HG03135 (cell line): ENCODE measurements around the gene DACT2.
"Not testable (repeated sequence)": the region's sequence is repeated elsewhere in the genome, so short reads cannot be mapped to it uniquely, and the experiment has no call there.

Source experiments
- ATAC-seq: cut with Tn5 transposase; IDR thresholded peaks from one replicate; pipeline ENCODE4 v1.9.1; 2021; ENCODE audit warnings: mild to moderate bottlenecking, moderate library complexity; ENCODE audit not compliant: unreplicated experiment

Gene DACT2

DNA sequence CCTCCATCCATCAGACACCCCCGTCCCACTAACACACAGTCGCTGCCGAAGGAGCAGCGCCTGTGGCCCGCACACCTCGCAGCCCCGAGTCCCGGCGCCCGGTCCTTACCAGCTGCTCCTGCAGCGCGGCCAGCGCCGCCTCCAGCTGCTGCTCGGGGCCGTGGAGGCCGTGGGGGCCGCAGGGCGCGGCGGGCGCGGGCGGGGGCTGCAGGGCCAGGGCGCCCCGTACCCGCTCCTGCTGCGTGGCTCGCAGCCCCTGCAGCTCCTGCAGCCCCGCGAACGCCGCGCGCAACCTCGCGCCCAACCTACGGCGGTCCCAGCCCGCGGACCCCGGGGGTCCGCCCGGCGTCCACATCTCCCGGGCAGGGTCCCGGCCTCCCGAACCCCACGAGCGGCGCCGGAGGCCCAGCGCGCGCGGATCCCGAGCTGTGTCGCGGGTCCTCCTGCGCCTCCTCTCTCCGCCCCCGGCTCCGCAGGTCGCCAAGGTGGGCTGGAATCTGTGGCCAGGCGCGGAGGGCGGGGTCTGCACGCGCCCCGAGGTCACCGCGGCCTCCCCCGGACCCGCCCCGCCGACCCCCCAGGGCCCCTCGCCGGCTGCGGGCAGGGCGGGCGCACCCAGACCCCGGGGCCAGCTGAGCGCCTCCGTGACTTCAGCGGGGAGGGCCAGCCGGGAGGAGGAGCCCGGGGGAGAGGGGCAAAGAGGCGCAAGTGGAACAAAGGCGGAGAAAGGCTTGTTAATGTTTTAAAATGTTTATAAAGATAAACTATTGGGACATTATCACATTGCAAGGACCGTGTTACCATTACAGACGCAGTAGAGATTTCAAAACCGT, at the start of gene DACT2:
TSS of gene DACT2 (minus strand) at position 499 of the 833 bp plus-strand sequence. CDS start at position 355, 144 bp downstream.
- no peak for ATAC-seq

GRCh38 chr6:168368936-168369335, 49.4 kb upstream of the DACT2 start:
- no peak for ATAC-seq

DNA sequence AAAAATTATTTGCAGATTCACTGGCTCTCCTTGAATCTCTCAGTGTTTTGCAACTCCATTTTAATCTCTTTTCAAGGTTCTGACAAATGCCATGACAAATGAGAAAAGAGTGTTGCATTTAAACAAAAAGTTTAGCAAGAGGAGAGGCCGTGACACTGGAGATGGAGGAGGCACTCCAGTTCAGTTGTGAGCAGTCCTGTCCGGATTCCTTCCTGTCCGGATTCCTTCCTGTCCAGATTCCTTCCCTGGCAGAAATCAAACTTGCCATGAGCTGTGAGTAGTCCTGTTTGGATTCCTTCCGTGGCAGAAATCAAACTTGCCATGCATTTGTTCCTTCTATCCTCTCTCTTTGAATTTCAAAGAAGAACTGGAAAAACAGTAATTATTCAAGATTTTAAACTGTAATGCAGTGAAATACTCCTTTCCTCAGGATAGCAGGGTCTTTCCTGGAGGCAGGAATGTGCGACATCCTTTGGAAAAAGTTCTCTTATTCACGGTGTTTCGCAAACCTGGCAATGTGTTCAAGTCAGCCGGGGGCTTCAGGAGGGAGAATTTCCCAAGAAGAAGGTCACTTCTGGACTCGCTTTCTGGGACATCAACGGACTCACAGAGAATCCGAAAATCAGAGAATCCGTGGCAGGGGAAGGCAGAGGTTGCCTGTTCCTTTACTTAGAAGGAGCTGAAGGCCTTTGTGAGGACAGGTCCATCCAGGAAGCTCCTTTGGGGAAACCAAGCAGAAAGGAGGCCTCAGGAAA, 48.7 kb upstream of the DACT2 start:
- no peak for ATAC-seq

DNA sequence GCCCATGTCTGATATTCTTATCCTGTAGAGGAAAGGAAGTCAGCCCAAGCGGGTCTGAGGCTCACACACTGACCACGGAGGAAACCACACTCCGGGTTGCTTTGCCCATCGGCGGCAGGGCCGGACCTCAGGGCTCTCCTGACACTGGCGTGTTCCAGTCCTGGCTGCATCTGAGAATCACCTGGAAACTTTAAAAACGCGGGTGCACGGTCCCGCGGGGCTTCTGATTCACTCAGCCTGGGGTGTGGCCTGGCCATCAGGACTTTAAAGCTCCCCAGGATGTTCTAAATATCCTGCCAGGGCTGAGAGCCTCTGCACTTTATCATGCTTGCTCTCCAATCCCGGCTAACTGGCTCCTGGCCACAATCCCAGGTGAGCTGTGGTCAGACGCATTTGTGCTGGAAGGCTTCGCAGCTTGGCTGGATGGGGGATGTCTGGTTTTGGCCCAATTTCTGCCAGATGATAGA, 47.7 kb upstream of the DACT2 start:
- no peak for ATAC-seq

DNA sequence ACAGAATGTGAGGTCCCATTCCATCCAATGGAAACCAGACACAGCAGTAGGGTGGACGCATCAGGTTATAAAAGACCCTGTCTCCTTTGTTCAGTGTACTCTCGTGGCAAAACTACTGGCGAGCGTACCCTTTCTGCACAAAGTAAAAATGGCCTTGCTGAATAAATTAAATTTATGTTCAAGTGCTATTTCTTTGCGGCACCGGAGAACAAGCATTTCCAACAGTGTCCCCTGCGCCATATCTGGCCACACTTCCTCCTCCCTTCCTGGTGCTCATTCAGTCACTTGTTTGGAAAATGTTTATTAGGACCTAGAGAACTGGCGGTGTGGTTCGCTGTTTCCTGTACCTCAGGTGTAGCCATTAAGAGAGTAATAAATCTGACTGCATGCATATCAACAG, 46.9 kb upstream of the DACT2 start:
- no peak for ATAC-seq

DNA sequence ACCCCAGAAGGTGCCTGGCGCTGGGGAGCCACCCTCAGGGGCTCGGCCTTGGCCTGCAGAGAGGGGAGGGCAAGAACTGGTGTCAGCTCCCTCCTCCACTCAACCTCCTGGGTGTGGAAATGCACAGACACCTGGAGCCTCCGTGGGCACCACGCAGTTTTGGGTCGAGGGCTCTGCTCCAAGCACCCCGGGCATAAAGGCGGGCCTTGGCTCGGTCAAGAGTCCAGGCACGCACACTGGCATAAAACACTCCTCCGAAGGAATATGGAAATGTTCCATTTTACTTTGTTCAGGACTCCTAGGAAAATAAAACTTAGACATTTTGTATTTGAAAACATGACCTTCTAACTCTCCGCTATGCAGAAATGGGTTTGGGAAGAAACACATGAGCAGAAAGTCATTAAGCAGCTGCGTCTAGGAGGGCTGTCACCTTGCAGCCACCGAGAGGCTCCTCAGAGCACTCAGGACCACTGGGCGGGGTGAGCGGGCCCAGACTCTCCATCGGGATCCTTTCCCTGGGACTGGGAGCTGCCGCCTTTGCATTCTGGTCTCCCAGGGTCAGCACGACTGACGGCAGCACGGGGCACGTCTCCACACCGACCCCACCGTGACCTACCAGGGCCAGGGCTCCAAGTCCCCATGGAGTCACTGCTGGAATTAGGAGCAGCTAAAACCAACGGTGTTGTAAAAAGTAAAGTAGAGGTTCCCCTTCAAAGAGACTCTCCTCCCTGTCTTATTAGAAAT, 46.0 kb upstream of the DACT2 start:
- no peak for ATAC-seq

DNA sequence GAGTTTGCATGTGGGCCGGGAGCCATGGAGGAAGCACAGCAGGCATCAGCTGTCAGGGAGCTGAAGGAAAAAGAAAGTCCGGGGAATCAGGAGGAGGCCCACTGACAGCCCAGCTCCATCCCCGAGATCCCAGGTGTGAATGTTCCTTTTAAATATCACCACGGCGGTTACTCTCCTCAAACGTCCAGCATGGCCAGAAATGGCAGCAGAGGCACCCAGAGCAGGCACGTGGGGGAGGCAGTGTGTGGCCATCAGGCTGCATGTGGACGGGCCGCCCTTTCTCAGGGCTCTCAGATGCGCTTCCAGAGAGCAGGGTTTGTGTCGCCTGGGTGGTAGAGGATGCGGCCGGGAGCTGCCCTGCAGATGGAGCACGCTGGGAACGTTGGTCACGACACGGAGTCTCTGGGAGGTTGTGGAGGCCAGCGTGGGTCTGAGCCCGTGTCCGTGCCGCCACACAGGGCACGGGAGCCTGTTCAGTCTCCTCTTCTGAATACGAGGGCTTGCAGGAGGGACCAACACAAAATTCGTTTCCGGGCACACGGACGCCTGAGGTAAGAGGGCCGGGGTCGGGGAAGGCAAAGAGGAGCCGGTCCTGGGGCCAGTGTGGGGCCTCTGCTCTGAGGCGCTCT, 45.3 kb upstream of the DACT2 start:
- no peak for ATAC-seq

GRCh38 chr6:168363811-168364792, 44.5 kb upstream of the DACT2 start:
- no peak for ATAC-seq

DNA sequence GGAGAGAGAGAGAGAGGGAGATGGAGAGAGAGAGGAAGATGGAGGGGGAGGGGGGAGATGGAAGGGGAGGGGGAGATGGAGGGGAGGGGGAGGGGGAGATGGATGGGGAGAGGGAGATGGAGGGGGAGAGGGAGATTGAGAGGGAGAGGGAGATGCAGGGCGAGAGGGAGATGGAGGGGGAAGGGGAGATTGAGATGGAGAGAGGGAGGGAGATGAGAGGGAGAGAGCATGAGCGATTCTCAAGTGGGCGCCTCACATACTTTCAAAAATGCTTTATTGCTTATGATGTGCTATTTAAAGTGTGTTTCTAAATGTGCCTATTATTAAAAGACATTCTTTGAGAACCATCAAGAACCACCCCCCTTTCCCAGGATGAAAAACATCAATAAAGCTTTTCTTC, 43.7 kb upstream of the DACT2 start:
- no peak for ATAC-seq

GRCh38 chr6:168362276-168362990, 42.9 kb upstream of the DACT2 start:
- no peak for ATAC-seq

DNA sequence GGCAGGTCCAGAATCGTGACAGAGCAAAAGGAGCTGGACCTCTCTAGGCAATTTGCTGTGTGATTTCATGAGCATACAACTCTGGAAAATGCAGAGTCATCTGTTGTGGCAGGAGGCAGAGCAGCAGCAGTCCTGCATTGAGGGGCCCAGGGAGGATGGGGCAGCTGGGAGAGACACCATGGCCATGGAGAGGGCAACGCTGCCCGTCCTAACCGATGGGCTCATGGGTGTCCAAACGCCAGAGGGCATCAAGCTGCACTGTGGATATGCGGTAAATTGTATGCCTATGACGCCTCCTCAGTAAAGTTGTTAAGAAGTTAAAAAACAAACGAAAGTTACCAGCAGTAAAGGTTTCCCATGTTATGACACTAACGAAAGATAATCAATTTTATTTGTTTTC, 42.2 kb upstream of the DACT2 start:
- no peak for ATAC-seq

GRCh38 chr6:168359794-168360193, 40.2 kb upstream of the DACT2 start:
- no peak for ATAC-seq

GRCh38 chr6:168358842-168359420, 39.4 kb upstream of the DACT2 start:
- ATAC-seq, result no peak

- not testable (repeated sequence) for ATAC-seq
Measured at GRCh38 chr6:168356872-168357271, 37.3 kb upstream of the DACT2 start.

DNA sequence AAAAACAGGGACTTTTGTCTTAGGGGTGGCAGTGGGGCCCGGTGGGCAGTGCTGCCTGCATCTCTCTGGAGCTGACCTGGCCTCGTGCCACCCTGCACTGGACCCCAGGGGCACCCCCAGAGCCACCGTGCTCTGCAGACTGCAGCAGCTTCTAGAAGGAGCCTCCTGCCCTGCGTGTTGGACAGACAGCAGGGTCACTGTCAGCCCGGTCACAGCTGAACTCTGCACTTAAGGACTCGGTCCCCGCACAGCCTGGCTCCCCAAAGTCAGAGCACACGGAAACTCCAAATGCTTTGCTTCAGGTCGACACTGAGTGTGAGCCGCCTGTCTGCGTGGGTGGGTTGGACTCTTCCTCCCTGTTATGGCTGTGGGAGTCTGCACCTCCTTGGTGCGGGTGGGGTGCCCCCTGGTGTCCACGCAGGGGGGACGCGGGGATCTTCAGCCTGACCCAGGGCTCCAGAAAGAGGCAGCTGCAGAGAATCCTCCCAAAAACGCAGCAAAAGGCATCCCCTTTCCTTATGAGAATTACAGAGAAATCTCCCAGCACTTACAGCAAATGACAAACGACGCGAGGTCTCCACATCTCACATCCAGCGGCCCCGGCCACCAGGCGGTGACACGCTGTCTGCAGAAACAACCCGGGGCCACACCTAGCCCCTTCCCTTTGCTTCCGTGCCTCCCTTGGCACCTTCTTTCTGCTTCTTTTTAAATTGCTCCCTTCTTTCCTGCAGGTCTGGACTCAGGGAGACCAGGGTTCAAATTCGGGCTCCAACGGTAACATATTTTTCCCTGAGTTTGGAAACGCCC, 36.3 kb upstream of the DACT2 start:
- no peak for ATAC-seq

DNA sequence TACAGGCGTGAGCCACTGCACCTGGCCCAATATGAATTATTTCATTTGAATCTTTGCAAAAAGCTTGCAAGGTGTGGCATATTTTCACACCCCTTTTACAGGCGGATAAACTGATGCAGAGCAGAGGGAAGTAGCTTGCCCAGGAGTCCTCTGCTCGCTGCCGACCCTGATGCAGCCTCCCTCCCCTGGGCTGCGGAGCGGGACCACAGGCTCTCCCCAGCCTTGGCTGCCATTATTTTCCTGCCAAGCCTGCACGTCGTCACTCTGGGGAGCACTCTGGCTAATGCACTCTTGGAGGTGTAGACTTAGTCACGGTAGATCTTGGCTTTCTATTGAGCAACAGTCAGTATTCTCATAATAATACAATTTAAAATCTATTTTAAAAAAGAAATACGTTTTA, 34.8 kb upstream of the DACT2 start:
- no peak for ATAC-seq

GRCh38 chr6:168353041-168353440, 33.5 kb upstream of the DACT2 start:
- ATAC-seq, result no peak

DNA sequence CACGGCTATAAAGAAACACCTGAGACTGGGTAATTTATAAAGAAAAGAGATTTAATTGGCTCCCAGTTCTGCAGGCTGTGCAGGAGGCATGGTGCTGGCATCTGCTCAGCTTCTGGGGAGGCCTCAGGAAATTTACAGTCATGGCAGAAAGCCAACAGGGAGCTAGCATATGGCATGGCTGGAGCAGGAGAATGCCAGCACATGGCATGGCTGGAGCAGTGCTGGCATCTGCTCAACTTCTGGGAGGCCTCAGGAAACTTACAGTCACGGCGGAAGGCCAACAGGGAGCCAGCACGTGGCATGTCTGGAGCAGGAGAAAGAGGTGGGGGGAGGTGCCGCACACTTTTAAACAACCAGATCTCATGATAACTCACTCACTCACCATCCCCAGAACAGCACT, 32.5 kb upstream of the DACT2 start:
- no peak for ATAC-seq
